Kidney (tissue), 14 donors: ENCODE measurements around the gene C1orf185. TPM values are rescaled to one million over a fixed set of nuclear protein-coding genes. Genes with fewer than 3 reads are reported as not detected.

ENCODE experiments used
- DNase-seq, 5 donors: peaks; one replicate each; pipeline ENCODE4 v3.0.0-alpha.2; 2013 to 2020
- FAIRE-seq: peaks from 2 replicates; lab custom pipeline; 2012; peaks lifted over from hg19 to GRCh38; lab: Jason Lieb, UNC
- H3K27ac ChIP-seq, 2 donors: one replicate each; pipeline ENCODE4 v1.7.0; 2013; ENCODE audit warnings: low read depth in 2 of 2, low read length in 2 of 2, inconsistent platforms in 1 of 2
- H3K27me3 ChIP-seq: one replicate; pipeline ENCODE4 v1.7.1; 2013; ENCODE audit warnings: low read length, inconsistent platforms; ENCODE audit not compliant: control insufficient read depth, insufficient read depth
- H3K36me3 ChIP-seq, 3 donors: one replicate each; pipeline versions ENCODE4 v1.7.0 to v1.7.1; 2013; ENCODE audit warnings: low read length in 3 of 3, control low read depth in 1 of 3, inconsistent platforms in 1 of 3; ENCODE audit not compliant: insufficient read depth in 3 of 3, control insufficient read depth in 2 of 3
- H3K4me1 ChIP-seq, 3 donors: one replicate each; pipeline versions ENCODE4 v1.7.0 to v1.7.1; 2013; ENCODE audit warnings: low read length in 3 of 3, inconsistent platforms in 1 of 3, low read depth in 1 of 3; ENCODE audit not compliant: control insufficient read depth in 2 of 3, insufficient read depth in 2 of 3
- H3K4me3 ChIP-seq, 3 donors: one replicate each; pipeline versions ENCODE4 v1.7.0 to v1.8.1; 2013; ENCODE audit warnings: low read length in 3 of 3, control low read depth in 1 of 3, inconsistent platforms in 1 of 3
- H3K9ac ChIP-seq, 3 donors: one replicate each; pipeline versions ENCODE4 v1.7.0 to v1.7.1; 2013; ENCODE audit warnings: low read length in 3 of 3, control low read depth in 1 of 3, inconsistent platforms in 1 of 3
- H3K9me3 ChIP-seq, 3 donors: one replicate each; pipeline versions ENCODE4 v1.7.0 to v1.7.1; 2013; ENCODE audit warnings: low read length in 3 of 3, control low read depth in 1 of 3, inconsistent platforms in 1 of 3; ENCODE audit not compliant: control insufficient read depth in 2 of 3, insufficient read depth in 1 of 3
- CTCF ChIP-seq: IDR thresholded peaks from 3 replicates; pipeline ENCODE4 v1.5.1; 2012; ENCODE audit warnings: mild to moderate bottlenecking, moderate library complexity, borderline replicate concordance; ENCODE audit not compliant: insufficient read depth; ENCODE audit errors: extremely low read depth
- intact Hi-C: fragments of 100-400 bp; cut with DNase I; formaldehyde crosslinking; loops from one replicate; pipeline ENCODE4 v1.11.1; 2022
- polyA plus RNA-seq: library from polyadenylated mRNA; stranded (reverse); fragments of 350-450 nt; fragmentation: Illumina TruSeq; extraction: RNeasy Lipid Tissue Mini Kit (QIAGEN cat#74804); gene quantifications from one replicate; pipeline ENCODE4 v1.2.3, GENCODE V29; 2014; ENCODE audit warnings: low read depth, low replicate concordance; ENCODE audit not compliant: insufficient read depth
- total RNA-seq: library from RNA; stranded (reverse); fragmentation: NEBNext Ultra II Directional; extraction: Animal tissue kit (Norgen Biotek cat#: 25700); gene quantifications from one replicate; pipeline ENCODE4 v1.2.1, GENCODE V29; 2021
- donor health status: control.
- donor health status: control.
- donor health status: control.
- donor health status: control.
- donor health status: control.
- donor health status: DM: yes; HTN: yes; CAD: no.
- donor health status: Normal renal cell carcinoma (clear cell type).

The C1orf185 gene
- total and polyA plus RNA-seq, 2 donors from 2014 or later: not detected

GRCh38 chr1:51073456-51073855 is 28.6 kb upstream of the C1orf185 start:
- no peak for DNase-seq
- Histone ChIP-seq H3K9ac (no peak overlapping the region), H3K27me3 (no peaks in the 10 kb centered on the region), H3K4me1 (no peaks in the 10 kb centered on the region), H3K4me3 (no peak overlapping the region), H3K27ac (no peak overlapping the region), H3K36me3 (no peaks in the 10 kb centered on the region), H3K9me3 (no peaks in the 10 kb centered on the region)
- no peak for TF ChIP-seq CTCF
- no peak for FAIRE-seq
- intact Hi-C loops: no loop called here

GRCh38 chr1:51086496-51087271 is 15.3 kb upstream of the C1orf185 start:
- Histone ChIP-seq H3K4me3 (no peak overlapping the region), H3K27me3 (no peaks in the 10 kb centered on the region), H3K9me3 (no peaks in the 10 kb centered on the region), H3K9ac (no peak overlapping the region), H3K27ac (no peak overlapping the region), H3K36me3 (no peaks in the 10 kb centered on the region), H3K4me1 (no peaks in the 10 kb centered on the region)
- no peak for FAIRE-seq
- intact Hi-C loops: no loop called here
- no peak for DNase-seq
- TF ChIP-seq CTCF: no peak

GRCh38 chr1:51088474-51088873 is 13.6 kb upstream of the C1orf185 start:
- Histone ChIP-seq H3K27me3 (no peaks in the 10 kb centered on the region), H3K27ac (no peak overlapping the region), H3K9ac (no peak overlapping the region), H3K36me3 (no peaks in the 10 kb centered on the region), H3K4me1 (no peaks in the 10 kb centered on the region), H3K9me3 (no peaks in the 10 kb centered on the region), H3K4me3 (no peak overlapping the region)
- FAIRE-seq (no peak), DNase-seq (peak in 1 of 5 donors; percentile 2)
- no peak for TF ChIP-seq CTCF
- intact Hi-C loops: no loop called here
